Measurements from ENCODE around the gene RASSF1. TPM values are rescaled to one million over a fixed set of nuclear protein-coding genes. Genes with fewer than 3 reads are reported as not detected.

RASSF1 gene
- total RNA-seq, 1 experiment from 2014 or later = 29.6 TPM

DNA sequence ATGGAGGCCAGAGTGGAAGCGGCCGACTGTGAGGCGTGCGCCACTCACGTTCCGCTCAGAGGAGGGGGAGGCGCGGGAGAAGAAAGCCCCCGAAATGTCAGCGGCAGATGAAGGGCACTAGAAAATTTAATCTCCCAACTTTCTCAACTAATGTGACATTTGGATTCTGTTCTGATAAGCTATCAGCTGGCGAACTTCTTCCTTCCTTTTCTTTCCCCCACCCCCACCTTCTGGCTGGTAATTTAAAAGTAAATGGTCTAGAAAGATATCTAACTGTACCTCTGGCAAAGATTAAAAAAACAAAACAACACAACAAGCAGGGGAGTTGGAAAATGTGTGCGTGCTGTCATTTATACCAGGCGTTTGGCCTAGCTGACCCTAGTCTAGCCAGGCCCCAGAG is 45.1 kb upstream of the RASSF1 start:
- Histone ChIP-seq H3K79me2 (ENCODE audit: insufficient read depth, low read length) (no peaks in the 10 kb centered on the region), H3K27me3 (ENCODE audit: insufficient read depth, low read length) (no peaks in the 10 kb centered on the region), H3K9me3 (ENCODE audit: control insufficient read depth in 1 of 2, insufficient read depth in 1 of 2, low read depth in 1 of 2, low read length in 2 of 2) (no peaks in the 10 kb centered on the region), H3K36me3 (ENCODE audit: control insufficient read depth in 1 of 2, insufficient read depth in 2 of 2, low read length in 2 of 2) (no peaks in the 10 kb centered on the region), H4K20me1 (ENCODE audit: insufficient read depth) (no peaks in the 10 kb centered on the region), H3K9me2 (ENCODE audit: insufficient read depth) (no peaks in the 10 kb centered on the region), H2AFZ (ENCODE audit: low read depth, low read length, poor library complexity, severe bottlenecking) (no peak overlapping the region), H3K4me3 (replicated peaks in 1 of 2; ENCODE audit: low read depth in 1 of 2, low read length in 2 of 2) (no peak overlapping the region), H3K4me2 (ENCODE audit: low read length) (no peak overlapping the region), H3K9ac (ENCODE audit: low read length) (no peak overlapping the region), H3K27ac (ENCODE audit: low read depth, low read length) (no peak overlapping the region), H3K4me1 (ENCODE audit: control insufficient read depth in 1 of 2, insufficient read depth in 2 of 2, low read length in 2 of 2) (no peaks in the 10 kb centered on the region)
- CTCF ChIA-PET = no interaction called here
- RAD21 ChIA-PET (ENCODE audit: low non-redundant PET in 1 of 2, low total read pairs in 2 of 2, uncharacterized antibody in 2 of 2, unreplicated experiment in 2 of 2) = no interaction called here
- no TSS peak for BruUV-seq (replicated peaks)
- intact Hi-C loops (cut with micrococcal nuclease) = no loop called here
- TF ChIP-seq ELF1 (IDR thresholded peaks at IDR 0.05; ENCODE audit: borderline replicate concordance, low read depth) = no peak
- TF ChIP-seq EZH2phosphoT487 (IDR thresholded peaks at IDR 0.05; ENCODE audit: borderline replicate concordance) = no peak
- TF ChIP-seq SRF (IDR thresholded peaks at IDR 0.05; ENCODE audit: low read depth) = no peak
- TF ChIP-seq EGR1 (IDR thresholded peaks at IDR 0.05; ENCODE audit: low read depth) = no peak
- TF ChIP-seq TCF7L2 (IDR thresholded peaks at IDR 0.05; ENCODE audit: borderline replicate concordance, extremely low read depth, insufficient read depth, insufficient read length) = no peak
- no peak for TF ChIP-seq CBX3 (IDR thresholded peaks at IDR 0.05; ENCODE audit: low read depth)
- no peak for TF ChIP-seq CTCF (IDR thresholded peaks at IDR 0.05 in 2 of 3, conservative IDR thresholded peaks at IDR 0.05 in 1 of 3; ENCODE audit: borderline replicate concordance in 1 of 3, insufficient read depth in 1 of 3, low read depth in 2 of 3, low read length in 2 of 3)
- TF ChIP-seq ZBTB33 (IDR thresholded peaks at IDR 0.05; ENCODE audit: extremely low read depth, insufficient replicate concordance, low read length) = no peak
- TF ChIP-seq RAD21 (IDR thresholded peaks at IDR 0.05; ENCODE audit: low read depth) = no peak
- no peak for TF ChIP-seq JUND (IDR thresholded peaks at IDR 0.05)
- TF ChIP-seq SIN3A (IDR thresholded peaks at IDR 0.05; ENCODE audit: low read depth) = no peak
- TF ChIP-seq, protein P1, sequence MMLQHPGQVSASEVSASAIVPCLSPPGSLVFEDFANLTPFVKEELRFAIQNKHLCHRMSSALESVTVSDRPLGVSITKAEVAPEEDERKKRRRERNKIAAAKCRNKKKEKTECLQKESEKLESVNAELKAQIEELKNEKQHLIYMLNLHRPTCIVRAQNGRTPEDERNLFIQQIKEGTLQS (IDR thresholded peaks at IDR 0.05) = no peak
- TF ChIP-seq POLR2AphosphoS5 (IDR thresholded peaks at IDR 0.05; ENCODE audit: low read depth, low read length) = no peak
- TF ChIP-seq REST (IDR thresholded peaks at IDR 0.05; ENCODE audit: low read depth) = no peak
- TF ChIP-seq YY1 (IDR thresholded peaks at IDR 0.05; ENCODE audit: extremely low read depth, insufficient replicate concordance, low read depth, low read length) = no peak
- no peak for TF ChIP-seq FOSL1 (IDR thresholded peaks at IDR 0.05; ENCODE audit: low read depth)
- no peak for TF ChIP-seq MAX (IDR thresholded peaks at IDR 0.05)
- no peak for TF ChIP-seq CEBPB (IDR thresholded peaks at IDR 0.05; ENCODE audit: low read depth)
- TF ChIP-seq SP1 (IDR thresholded peaks at IDR 0.05; ENCODE audit: low read depth) = no peak
- no peak for ATAC-seq
- POLR2A ChIA-PET = interaction anchor here (1.0 kb wide), 1 partner anchor 11 kb away, joined by 3 read pairs; no protein-coding TSS in a partner anchor
- DNase-seq (ENCODE audit: low read depth, low spot score) = no peak
